HCT116 (cell line): ENCODE measurements around the gene SIRPA. TPM values are rescaled to one million over a fixed set of nuclear protein-coding genes. Genes with fewer than 3 reads are reported as not detected.

Experiments
- ATAC-seq: fragments of 200-7000 bp; cut with Tn5 transposase; 2 replicates; pipeline ENCODE4 v1.9.1; 2020; ENCODE audit warnings: mild to moderate bottlenecking, moderate library complexity
- BruUV-seq: library from RNA; stranded (reverse); fragments of 400-500 nt; replicated peaks from 2 replicates; lab custom pipeline; 2021; lab: Mats Ljungman, UMichigan
- CTCF ChIA-PET: fragments of 300-600 bp; sonication (Branson Sonifier 250); formaldehyde crosslinking; loops from one replicate; lab custom pipeline; 2021; ENCODE audit warnings: antibody characterized with exemption; lab: Charles Lee
- POLR2A ChIA-PET: fragments of 300-600, 350-600 bp; sonication (Branson Sonifier 250); formaldehyde crosslinking; loops from one replicate; lab custom pipeline; 2021; ENCODE audit warnings: antibody characterized with exemption; lab: Charles Lee
- RAD21 ChIA-PET, 2 experiments: fragments of 300-600 bp; sonication (Branson Sonifier 250); formaldehyde crosslinking; loops; one replicate each; lab custom pipeline; 2023; ENCODE audit warnings: low total read pairs in 2 of 2; ENCODE audit not compliant: uncharacterized antibody in 2 of 2, unreplicated experiment in 2 of 2, low non-redundant PET in 1 of 2; lab: Charles Lee
- DNase-seq: peaks from one replicate; pipeline ENCODE4 v3.0.0-alpha.2; 2010; ENCODE audit warnings: low read depth, low spot score
- H2AFZ ChIP-seq: fragments of 200-600 bp; shearing (Covaris generic), sonication (generic); 2 replicates; pipeline ENCODE4 v1.6.1; 2017; ENCODE audit warnings: low read depth, mixed run types, mixed read lengths, antibody characterized with exemption, low read length; ENCODE audit not compliant: poor library complexity, severe bottlenecking
- H3K27ac ChIP-seq: 2 replicates; pipeline ENCODE4 v1.5.1; 2012; ENCODE audit warnings: low read depth, low read length
- H3K27me3 ChIP-seq: fragments of 200-600 bp; sonication (generic); 2 replicates; pipeline ENCODE4 v1.6.1; 2016; ENCODE audit warnings: mixed run types, low read length, mixed read lengths; ENCODE audit not compliant: insufficient read depth
- H3K36me3 ChIP-seq, 2 experiments: fragments of 200-500 bp in 1 of 2; fragments of 200-600 bp in 1 of 2; sonication (Bioruptor generic) in 1 of 2; sonication (generic) in 1 of 2; 2 replicates each; pipeline versions ENCODE4 v1.5.1 to v1.6.1; 2014 to 2016; ENCODE audit warnings: low read length in 2 of 2, inconsistent platforms in 1 of 2, mixed read lengths in 1 of 2, mixed run types in 1 of 2; ENCODE audit not compliant: insufficient read depth in 2 of 2, control insufficient read depth in 1 of 2
- H3K4me1 ChIP-seq, 2 experiments: fragments of 200-600 bp in 1 of 2; sonication (generic) in 1 of 2; 2 replicates each; pipeline versions ENCODE4 v1.5.1 to v1.6.1; 2012 to 2017; ENCODE audit warnings: low read length in 2 of 2, inconsistent platforms in 1 of 2, mild to moderate bottlenecking in 1 of 2, mixed read lengths in 1 of 2, mixed run types in 1 of 2, moderate library complexity in 1 of 2; ENCODE audit not compliant: insufficient read depth in 2 of 2, control insufficient read depth in 1 of 2
- H3K4me2 ChIP-seq: fragments of 200-600 bp; sonication (generic); 2 replicates; pipeline ENCODE4 v1.6.1; 2017; ENCODE audit warnings: mixed run types, low read length, mixed read lengths
- H3K4me3 ChIP-seq, 2 experiments: fragments of 200-600 bp in 1 of 2; sonication (generic) in 1 of 2; replicated peaks in 1 of 2; 2 replicates each; pipeline ENCODE4 v1.5.1; 2011 to 2016; ENCODE audit warnings: low read length in 2 of 2, control low read depth in 1 of 2, low read depth in 1 of 2, mild to moderate bottlenecking in 1 of 2, mixed read lengths in 1 of 2, mixed run types in 1 of 2
- H3K79me2 ChIP-seq: fragments of 200-600 bp; sonication (generic); 2 replicates; pipeline ENCODE4 v1.6.1; 2017; ENCODE audit warnings: mild to moderate bottlenecking, mixed run types, low read length, moderate library complexity, mixed read lengths; ENCODE audit not compliant: insufficient read depth
- H3K9ac ChIP-seq: fragments of 200-600 bp; sonication (generic); 2 replicates; pipeline ENCODE4 v1.6.1; 2016; ENCODE audit warnings: low read length, mixed read lengths
- H3K9me2 ChIP-seq: fragments of 200-600 bp; sonication (generic), shearing (Covaris generic); 2 replicates; pipeline ENCODE4 v1.6.1; 2017; ENCODE audit warnings: mixed run types, mild to moderate bottlenecking, moderate library complexity; ENCODE audit not compliant: insufficient read depth
- H3K9me3 ChIP-seq, 2 experiments: fragments of 200-500 bp in 1 of 2; fragments of 200-600 bp in 1 of 2; sonication (Bioruptor generic) in 1 of 2; sonication (generic) in 1 of 2; 2 replicates each; pipeline ENCODE4 v1.6.1; 2014 to 2017; ENCODE audit warnings: low read length in 2 of 2, mixed read lengths in 2 of 2, inconsistent platforms in 1 of 2, low read depth in 1 of 2, mild to moderate bottlenecking in 1 of 2, mixed run types in 1 of 2, moderate library complexity in 1 of 2; ENCODE audit not compliant: control insufficient read depth in 1 of 2, insufficient read depth in 1 of 2
- H4K20me1 ChIP-seq: fragments of 200-600 bp; sonication (generic), shearing (Covaris generic); 2 replicates; pipeline ENCODE4 v1.6.1; 2017; ENCODE audit warnings: mixed run types, mild to moderate bottlenecking, moderate library complexity; ENCODE audit not compliant: insufficient read depth
- CBX3 ChIP-seq: IDR thresholded peaks from 2 replicates; pipeline ENCODE4 v1.6.1; 2012; ENCODE audit warnings: low read depth
- CEBPB ChIP-seq: IDR thresholded peaks from 2 replicates; pipeline ENCODE4 v1.6.1; 2012; ENCODE audit warnings: low read depth
- EZH2 ChIP-seq: fragments of 200-600 bp; sonication (generic); IDR thresholded peaks from 2 replicates; pipeline ENCODE4 v1.6.1; 2017; ENCODE audit warnings: antibody characterized with exemption, mixed run types
- EZH2phosphoT487 ChIP-seq: fragments of 200-600 bp; IDR thresholded peaks from 2 replicates; pipeline ENCODE4 v1.6.1; 2018; ENCODE audit warnings: antibody characterized with exemption, borderline replicate concordance
- FOSL1 ChIP-seq: IDR thresholded peaks from 2 replicates; pipeline ENCODE4 v1.6.1; 2012; ENCODE audit warnings: low read depth
- JUND ChIP-seq: IDR thresholded peaks from 2 replicates; pipeline ENCODE4 v1.6.1; 2012
- POLR2A ChIP-seq: IDR thresholded peaks from 2 replicates; pipeline ENCODE4 v1.7.0; 2011; ENCODE audit warnings: borderline replicate concordance; ENCODE audit not compliant: insufficient read depth, insufficient read length; ENCODE audit errors: extremely low read depth
- RAD21 ChIP-seq: IDR thresholded peaks from 2 replicates; pipeline ENCODE4 v1.6.1; 2012; ENCODE audit warnings: low read depth, mild to moderate bottlenecking
- SIN3A ChIP-seq: IDR thresholded peaks from 2 replicates; pipeline ENCODE4 v1.6.1; 2012; ENCODE audit warnings: low read depth
- SP1 ChIP-seq: IDR thresholded peaks from 2 replicates; pipeline ENCODE4 v1.6.1; 2012; ENCODE audit warnings: low read depth
- SRF ChIP-seq: IDR thresholded peaks from 2 replicates; pipeline ENCODE4 v1.6.1; 2012; ENCODE audit warnings: low read depth
- TCF7L2 ChIP-seq: IDR thresholded peaks from 2 replicates; pipeline ENCODE4 v1.7.0; 2011; ENCODE audit warnings: borderline replicate concordance, inconsistent platforms; ENCODE audit not compliant: insufficient read depth, insufficient read length; ENCODE audit errors: extremely low read depth
- ZFX ChIP-seq: fragments of 450-650 bp; IDR thresholded peaks from 2 replicates; pipeline ENCODE4 v1.6.1; 2017
- ZNF274 ChIP-seq: fragments of 200-500 bp; sonication (Bioruptor generic); IDR thresholded peaks from 2 replicates; pipeline ENCODE4 v1.6.1; 2014; ENCODE audit warnings: mild to moderate bottlenecking, low read depth, low read length, inconsistent platforms
- intact Hi-C: fragments of 100-400 bp; cut with micrococcal nuclease; formaldehyde crosslinking; loops from 2 replicates; pipeline ENCODE4 v1.10.0; 2022
- total RNA-seq: library from RNA; stranded (reverse); gene quantifications from one replicate; pipeline ENCODE4 v1.2.1, GENCODE V29; 2021; ENCODE audit not compliant: unreplicated experiment
- TF ChIP-seq, protein P1 (sequence below): IDR thresholded peaks from 2 replicates; pipeline ENCODE4 v1.6.1; 2012
- TF ChIP-seq, protein P2 (sequence below): IDR thresholded peaks from 2 replicates; pipeline ENCODE4 v1.6.1; 2011; ENCODE audit warnings: mild to moderate bottlenecking, low read length, moderate library complexity; ENCODE audit not compliant: insufficient replicate concordance; ENCODE audit errors: extremely low read depth
- TF ChIP-seq, protein P3 (sequence below): IDR thresholded peaks from 2 replicates; pipeline ENCODE4 v1.6.1; 2012

Gene SIRPA
- total RNA-seq, 1 experiment from 2014 or later: 15.3 TPM

DNA sequence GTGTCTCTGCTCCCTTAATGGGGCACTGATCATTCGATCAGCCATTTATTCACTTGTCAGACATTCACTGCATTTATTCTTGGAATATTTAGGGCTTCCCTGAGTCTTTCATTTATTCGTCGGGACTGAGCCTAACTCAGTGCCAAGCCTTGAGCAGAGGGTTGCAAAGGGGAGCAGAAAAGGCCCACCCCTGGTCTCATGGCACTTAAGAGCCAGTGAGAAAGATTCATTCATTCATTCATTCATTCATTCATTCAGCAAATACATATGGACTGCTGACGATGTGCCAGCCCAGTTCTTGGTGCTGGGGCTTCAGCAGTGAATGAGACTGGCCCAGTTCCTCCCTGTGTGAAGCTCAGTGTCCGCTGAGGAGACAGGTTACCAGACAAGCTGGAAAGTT, 36.6 kb downstream of the SIRPA start:
- ATAC-seq: no peak

More for the DNA sequence above, 36.6 kb downstream of the SIRPA start:
- no peaks in the 10 kb centered on the region for H3K9me2 ChIP-seq
- ChIA-PET RAD21 (no interaction called here), POLR2A (no interaction called here), CTCF (no interaction called here)
- H3K4me1 ChIP-seq: no peaks in the 10 kb centered on the region
- H3K9ac ChIP-seq: no peak overlapping the region
- no peaks in the 10 kb centered on the region for H3K9me3 ChIP-seq
- H3K27ac ChIP-seq: no peak overlapping the region
- H4K20me1 ChIP-seq: no peaks in the 10 kb centered on the region
- DNase-seq: no peak
- no peaks in the 10 kb centered on the region for H3K36me3 ChIP-seq
- TF ChIP-seq SIN3A (no peak), ZNF274 (no peak), POLR2A (no peak), JUND (no peak), CEBPB (no peak), RAD21 (no peak), SRF (no peak), CBX3 (no peak), EZH2phosphoT487 (no peak), ZFX (no peak), SP1 (no peak), TCF7L2 (no peak), FOSL1 (no peak), EZH2 (no peak)
- TF ChIP-seq, protein P1, sequence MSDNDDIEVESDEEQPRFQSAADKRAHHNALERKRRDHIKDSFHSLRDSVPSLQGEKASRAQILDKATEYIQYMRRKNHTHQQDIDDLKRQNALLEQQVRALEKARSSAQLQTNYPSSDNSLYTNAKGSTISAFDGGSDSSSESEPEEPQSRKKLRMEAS: no peak
- TF ChIP-seq, protein P2, sequence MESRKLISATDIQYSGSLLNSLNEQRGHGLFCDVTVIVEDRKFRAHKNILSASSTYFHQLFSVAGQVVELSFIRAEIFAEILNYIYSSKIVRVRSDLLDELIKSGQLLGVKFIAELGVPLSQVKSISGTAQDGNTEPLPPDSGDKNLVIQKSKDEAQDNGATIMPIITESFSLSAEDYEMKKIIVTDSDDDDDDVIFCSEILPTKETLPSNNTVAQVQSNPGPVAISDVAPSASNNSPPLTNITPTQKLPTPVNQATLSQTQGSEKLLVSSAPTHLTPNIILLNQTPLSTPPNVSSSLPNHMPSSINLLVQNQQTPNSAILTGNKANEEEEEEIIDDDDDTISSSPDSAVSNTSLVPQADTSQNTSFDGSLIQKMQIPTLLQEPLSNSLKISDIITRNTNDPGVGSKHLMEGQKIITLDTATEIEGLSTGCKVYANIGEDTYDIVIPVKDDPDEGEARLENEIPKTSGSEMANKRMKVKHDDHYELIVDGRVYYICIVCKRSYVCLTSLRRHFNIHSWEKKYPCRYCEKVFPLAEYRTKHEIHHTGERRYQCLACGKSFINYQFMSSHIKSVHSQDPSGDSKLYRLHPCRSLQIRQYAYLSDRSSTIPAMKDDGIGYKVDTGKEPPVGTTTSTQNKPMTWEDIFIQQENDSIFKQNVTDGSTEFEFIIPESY: no peak
- TF ChIP-seq, protein P3, sequence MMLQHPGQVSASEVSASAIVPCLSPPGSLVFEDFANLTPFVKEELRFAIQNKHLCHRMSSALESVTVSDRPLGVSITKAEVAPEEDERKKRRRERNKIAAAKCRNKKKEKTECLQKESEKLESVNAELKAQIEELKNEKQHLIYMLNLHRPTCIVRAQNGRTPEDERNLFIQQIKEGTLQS: no peak
- no peaks in the 10 kb centered on the region for H3K79me2 ChIP-seq
- no peak overlapping the region for H3K4me3 ChIP-seq
- no peak overlapping the region for H2AFZ ChIP-seq
- intact Hi-C loops: no loop called here
- BruUV-seq: no TSS peak
- H3K4me2 ChIP-seq: no peak overlapping the region
- no peaks in the 10 kb centered on the region for H3K27me3 ChIP-seq
